H7 (cell line): Measurements from ENCODE around the gene TMEM243. TPM values are rescaled to one million over a fixed set of nuclear protein-coding genes. Genes with fewer than 3 reads are reported as not detected.

ENCODE experiments used
- total RNA-seq: library from RNA; depleted of rRNA; stranded (reverse); fragments of >200 nt; shearing (Covaris generic); gene quantifications from 2 replicates; pipeline ENCODE4 v1.2.3, GENCODE V29; 2014; rRNA removed

Gene TMEM243
- total RNA-seq, 1 experiment from 2014 or later: 25.9 TPM

Other genes with a start within 250 kb of the TMEM243 start
- 16.1 and 31.2 TPM in 2 replicates for gene ELAPOR2, start 160.1 kb downstream of the TMEM243 start, total RNA-seq
- gene DMTF1, start 67.3 kb downstream of the TMEM243 start, total RNA-seq: 70.7 and 74.4 TPM in 2 replicates
- 0.80 and 1.6 TPM in 2 replicates for gene CROT, start 125.9 kb upstream of the TMEM243 start, total RNA-seq